Astrocyte (in vitro differentiated cells and primary cell): ENCODE results near the gene TTC23. TPM values are rescaled to one million over a fixed set of nuclear protein-coding genes. Genes with fewer than 3 reads are reported as not detected.

Source experiments
- DNase-seq: peaks from one replicate; pipeline ENCODE4 v3.0.0-alpha.2; 2010; ENCODE audit warnings: low read depth
- FAIRE-seq: peaks from 2 replicates; lab custom pipeline; 2011; peaks lifted over from hg19 to GRCh38; lab: Jason Lieb, UNC
- H2AFZ ChIP-seq: 2 replicates; pipeline ENCODE4 v1.6.0; 2012; ENCODE audit warnings: low read depth, low read length, inconsistent platforms
- H3K27ac ChIP-seq: 2 replicates; pipeline ENCODE4 v1.5.1; 2011; ENCODE audit warnings: low read depth, low read length, inconsistent platforms
- H3K27me3 ChIP-seq: 2 replicates; pipeline ENCODE4 v1.6.0; 2011; ENCODE audit warnings: low read length, inconsistent platforms; ENCODE audit not compliant: insufficient read depth
- H3K36me3 ChIP-seq: 2 replicates; pipeline ENCODE4 v1.5.1; 2011; ENCODE audit warnings: low read length, inconsistent platforms; ENCODE audit not compliant: insufficient read depth
- H3K4me1 ChIP-seq: 2 replicates; pipeline ENCODE4 v1.5.1; 2011; ENCODE audit warnings: low read length, inconsistent platforms; ENCODE audit not compliant: insufficient read depth
- H3K4me2 ChIP-seq: 2 replicates; pipeline ENCODE4 v1.6.0; 2012; ENCODE audit warnings: low read length, inconsistent platforms
- H3K4me3 ChIP-seq: 2 replicates; pipeline ENCODE4 v1.5.1; 2011; ENCODE audit warnings: low read depth, mild to moderate bottlenecking, low read length, inconsistent platforms; ENCODE audit not compliant: insufficient read depth
- H3K79me2 ChIP-seq: 2 replicates; pipeline ENCODE4 v1.6.0; 2012; ENCODE audit warnings: mild to moderate bottlenecking, low read length, inconsistent platforms; ENCODE audit not compliant: insufficient read depth
- H3K9ac ChIP-seq: 2 replicates; pipeline ENCODE4 v1.6.0; 2012; ENCODE audit warnings: mild to moderate bottlenecking, low read length, inconsistent platforms
- H3K9me3 ChIP-seq: 2 replicates; pipeline ENCODE4 v1.5.1; 2012; ENCODE audit warnings: low read depth, mild to moderate bottlenecking, low read length, inconsistent platforms; ENCODE audit not compliant: insufficient read depth
- H4K20me1 ChIP-seq: 2 replicates; pipeline ENCODE4 v1.6.0; 2012; ENCODE audit warnings: low read length, inconsistent platforms; ENCODE audit not compliant: insufficient read depth
- H3K27ac Mint-ChIP-seq: one replicate; pipeline ENCODE4 v1.8.0; 2021; ENCODE audit warnings: mild to moderate bottlenecking, mixed read lengths; ENCODE audit not compliant: unreplicated experiment
- H3K27me3 Mint-ChIP-seq: one replicate; pipeline ENCODE4 v1.8.0; 2021; ENCODE audit warnings: low read depth, mixed read lengths; ENCODE audit not compliant: unreplicated experiment
- H3K36me3 Mint-ChIP-seq: one replicate; pipeline ENCODE4 v1.8.0; 2021; ENCODE audit warnings: low read depth, mixed read lengths; ENCODE audit not compliant: unreplicated experiment
- H3K4me1 Mint-ChIP-seq: one replicate; pipeline ENCODE4 v1.8.0; 2021; ENCODE audit warnings: low read depth, mixed read lengths; ENCODE audit not compliant: unreplicated experiment
- H3K4me3 Mint-ChIP-seq: one replicate; pipeline ENCODE4 v1.8.0; 2021; ENCODE audit warnings: mild to moderate bottlenecking, moderate library complexity, mixed read lengths; ENCODE audit not compliant: unreplicated experiment
- H3K9me3 Mint-ChIP-seq: one replicate; pipeline ENCODE4 v1.8.0; 2021; ENCODE audit warnings: mild to moderate bottlenecking, mixed read lengths; ENCODE audit not compliant: unreplicated experiment
- CTCF ChIP-seq: IDR thresholded peaks from 2 replicates; pipeline ENCODE4 v1.5.1; 2011; ENCODE audit warnings: low read depth, mild to moderate bottlenecking, inconsistent platforms, low read length, moderate library complexity; ENCODE audit not compliant: insufficient read depth
- EZH2 ChIP-seq: IDR thresholded peaks from 2 replicates; pipeline ENCODE4 v1.6.1; 2012; ENCODE audit warnings: mild to moderate bottlenecking, low read length, inconsistent platforms; ENCODE audit not compliant: insufficient read depth
- total RNA-seq: library from RNA; stranded (reverse); gene quantifications from 2 replicates; pipeline ENCODE4 v1.2.1, GENCODE V29; 2021

TTC23 gene
- total RNA-seq, 1 donor from 2014 or later = 20.2 TPM

- TF ChIP-seq EZH2 (no peak), CTCF (no peak)
- Mint-ChIP-seq H3K27ac (no peak overlapping the region), H3K4me3 (no peak overlapping the region), H3K9me3 (no peaks in the 10 kb centered on the region), H3K4me1 (no peaks in the 10 kb centered on the region), H3K27me3 (peaks cover 24% of the 10 kb centered on the region), H3K36me3 (peaks cover 1% of the 10 kb centered on the region)
- no peak for FAIRE-seq
- Histone ChIP-seq H3K36me3 (no peaks in the 10 kb centered on the region), H3K9me3 (no peaks in the 10 kb centered on the region), H3K9ac (no peak overlapping the region), H4K20me1 (no peaks in the 10 kb centered on the region), H3K4me3 (no peak overlapping the region), H3K27ac (no peak overlapping the region), H2AFZ (no peak overlapping the region), H3K4me1 (no peaks in the 10 kb centered on the region), H3K4me2 (no peak overlapping the region), H3K79me2 (no peaks in the 10 kb centered on the region), H3K27me3 (no peaks in the 10 kb centered on the region)
- DNase-seq = no peak
Observed at GRCh38 chr15:99092554-99093172, 156.7 kb downstream of the TTC23 start.

GRCh38 chr15:99090938-99091337 is 158.4 kb downstream of the TTC23 start:
- FAIRE-seq (no peak), DNase-seq (no peak)
- Histone ChIP-seq H3K79me2 (no peaks in the 10 kb centered on the region), H3K4me2 (no peak overlapping the region), H3K36me3 (no peaks in the 10 kb centered on the region), H4K20me1 (no peaks in the 10 kb centered on the region), H3K9ac (no peak overlapping the region), H3K27ac (no peak overlapping the region), H2AFZ (no peak overlapping the region), H3K9me3 (no peaks in the 10 kb centered on the region), H3K4me3 (no peak overlapping the region), H3K27me3 (no peaks in the 10 kb centered on the region), H3K4me1 (peaks cover under 1% of the 10 kb centered on the region)
- Mint-ChIP-seq H3K9me3 (no peaks in the 10 kb centered on the region), H3K27me3 (peaks cover 7% of the 10 kb centered on the region), H3K4me1 (no peaks in the 10 kb centered on the region), H3K36me3 (no peaks in the 10 kb centered on the region), H3K27ac (no peak overlapping the region), H3K4me3 (no peak overlapping the region)
- TF ChIP-seq EZH2 = no peak
- TF ChIP-seq CTCF = no peak

GRCh38 chr15:99090011-99090699 is 159.2 kb downstream of the TTC23 start:
- peak overlapping the region; percentile 1 for H3K4me3 Mint-ChIP-seq

More at GRCh38 chr15:99090011-99090699, 159.2 kb downstream of the TTC23 start:
- no peak overlapping the region for H3K4me3 ChIP-seq
- FAIRE-seq (no peak), DNase-seq (no peak)
- no peak overlapping the region for H3K27ac ChIP-seq
- Mint-ChIP-seq H3K9me3 (no peaks in the 10 kb centered on the region), H3K27me3 (peaks cover 3% of the 10 kb centered on the region), H3K36me3 (no peaks in the 10 kb centered on the region), H3K4me1 (peaks cover 2% of the 10 kb centered on the region), H3K27ac (no peak overlapping the region)
- H3K79me2 ChIP-seq = no peaks in the 10 kb centered on the region
- H3K27me3 ChIP-seq = no peaks in the 10 kb centered on the region
- TF ChIP-seq CTCF (no peak), EZH2 (no peak)
- H3K4me2 ChIP-seq = no peak overlapping the region
- no peaks in the 10 kb centered on the region for H3K36me3 ChIP-seq
- no peaks in the 10 kb centered on the region for H3K9me3 ChIP-seq
- no peak overlapping the region for H2AFZ ChIP-seq
- H4K20me1 ChIP-seq = no peaks in the 10 kb centered on the region
- H3K9ac ChIP-seq = no peak overlapping the region
- H3K4me1 ChIP-seq = peaks cover 4% of the 10 kb centered on the region
